H1 (cell line): ENCODE results near the gene RALGAPB. TPM values are rescaled to one million over a fixed set of nuclear protein-coding genes. Genes with fewer than 3 reads are reported as not detected.

Source experiments
- BACH1 ChIP-seq: IDR thresholded peaks from 2 replicates; pipeline ENCODE4 v1.6.1; 2012; ENCODE audit warnings: low read length, improper control_type of control experiment
- CTCF ChIP-seq, 3 experiments: IDR thresholded peaks; 1 replicate in 2 of 3; 2 replicates in 1 of 3; pipeline versions ENCODE4 v1.5.1 to v1.6.1; 2011; ENCODE audit warnings: low read length in 3 of 3, mild to moderate bottlenecking in 3 of 3, inconsistent platforms in 2 of 3, low read depth in 1 of 3, moderate library complexity in 1 of 3; ENCODE audit not compliant: insufficient read depth in 1 of 3; ENCODE audit errors: control extremely low read depth in 1 of 3
- EZH2 ChIP-seq: fragments of 200-600 bp; sonication (generic); IDR thresholded peaks from 2 replicates; pipeline ENCODE4 v1.7.1; 2012; ENCODE audit warnings: low read depth, mild to moderate bottlenecking, moderate library complexity, low read length, inconsistent platforms; ENCODE audit not compliant: severe bottlenecking
- KDM5A ChIP-seq: fragments of 200-600 bp; IDR thresholded peaks from 2 replicates; pipeline ENCODE4 v1.7.1; 2012; ENCODE audit warnings: mild to moderate bottlenecking, low read length, inconsistent platforms, mixed read lengths
- RAD21 ChIP-seq, 2 experiments: IDR thresholded peaks in 1 of 2; conservative IDR thresholded peaks in 1 of 2; 2 replicates each; pipeline ENCODE4 v1.6.1; 2011; ENCODE audit warnings: low read depth in 2 of 2, low read length in 2 of 2, improper control_type of control experiment in 1 of 2, inconsistent platforms in 1 of 2, mild to moderate bottlenecking in 1 of 2, moderate library complexity in 1 of 2
- TAF1 ChIP-seq: IDR thresholded peaks from 2 replicates; pipeline ENCODE4 v1.6.1; 2011; ENCODE audit warnings: mild to moderate bottlenecking, low read depth, low read length
- TEAD4 ChIP-seq: IDR thresholded peaks from 2 replicates; pipeline ENCODE4 v1.6.1; 2012; ENCODE audit warnings: low read depth, low read length, inconsistent platforms, mixed read lengths
- polyA plus RNA-seq, 7 experiments: library from polyadenylated mRNA; depleted of rRNA in 3 of 7; stranded (reverse) in 5 of 7; unstranded in 2 of 7; fragments of >200 nt in 5 of 7; fragments of 200-250 nt in 2 of 7; gene quantifications; 1 replicate in 5 of 7; 2 replicates in 1 of 7; 4 replicates in 1 of 7; pipeline versions ENCODE4 v1.2.1 to v1.2.3, GENCODE V29; 2011 to 2013; ENCODE audit warnings: missing spikeins in 2 of 7, mixed read lengths in 2 of 7
- total RNA-seq: library from RNA; stranded (reverse); fragmentation: NEBNext Ultra II Directional; extraction: Animal tissue kit (Norgen Biotek cat#: 25700); gene quantifications from 2 replicates; pipeline ENCODE4 v1.2.1, GENCODE V29; 2021

RALGAPB gene
- total and polyA plus RNA-seq, 2 of the 8 experiments (the other 6 are each of a cell fraction or from before 2014, with no cell fraction given): 10.6 to 35.1 TPM

- TF ChIP-seq RAD21 (IDR thresholded peaks at IDR 0.05 in 1 of 2, conservative IDR thresholded peaks at IDR 0.05 in 1 of 2; ENCODE audit: low read depth in 2 of 2, low read length in 2 of 2): no peak
- TF ChIP-seq KDM5A: no peak
- TF ChIP-seq EZH2: no peak
- no peak for TF ChIP-seq CTCF (IDR thresholded peaks at IDR 0.05; ENCODE audit: control extremely low read depth in 1 of 3, insufficient read depth in 1 of 3, low read depth in 1 of 3, low read length in 3 of 3)
- no peak for TF ChIP-seq TEAD4
- no peak for TF ChIP-seq BACH1
- no peak for TF ChIP-seq TAF1
- TF ChIP-seq, all 59 proteins: peak for 0
Observed at GRCh38 chr20:38603286-38603685, 130.6 kb downstream of the RALGAPB start (continued).
